Measurements from ENCODE around the gene PEPD. TPM values are rescaled to one million over a fixed set of nuclear protein-coding genes. Genes with fewer than 3 reads are reported as not detected.

Gene PEPD
- polyA plus RNA-seq, 3 donors = 61.5 to 218 (median 171) TPM

DNA sequence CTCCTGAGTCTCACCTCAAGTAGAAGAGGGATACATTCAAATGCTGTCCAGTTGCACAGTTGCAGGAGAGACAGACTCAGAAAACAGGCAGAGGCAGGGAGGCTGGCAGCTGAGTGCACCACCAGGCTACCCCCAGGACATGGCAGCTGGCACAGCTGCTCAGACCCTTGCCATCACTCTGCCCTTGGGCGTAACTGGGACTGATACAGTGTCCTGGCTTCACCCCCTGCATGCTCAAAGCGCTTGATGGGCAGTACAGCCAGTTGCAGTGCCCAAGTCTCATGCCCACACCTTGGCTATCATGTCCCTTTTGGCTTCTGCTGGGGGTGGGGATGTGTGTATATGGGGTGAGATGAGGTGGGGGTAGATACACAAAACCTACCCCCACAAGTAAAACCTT lies 5.5 kb upstream of the PEPD start:
- WGBS (ENCODE audit: insufficient coverage) = no CpG with 5 or more reads among the region's 2 CpGs

DNA sequence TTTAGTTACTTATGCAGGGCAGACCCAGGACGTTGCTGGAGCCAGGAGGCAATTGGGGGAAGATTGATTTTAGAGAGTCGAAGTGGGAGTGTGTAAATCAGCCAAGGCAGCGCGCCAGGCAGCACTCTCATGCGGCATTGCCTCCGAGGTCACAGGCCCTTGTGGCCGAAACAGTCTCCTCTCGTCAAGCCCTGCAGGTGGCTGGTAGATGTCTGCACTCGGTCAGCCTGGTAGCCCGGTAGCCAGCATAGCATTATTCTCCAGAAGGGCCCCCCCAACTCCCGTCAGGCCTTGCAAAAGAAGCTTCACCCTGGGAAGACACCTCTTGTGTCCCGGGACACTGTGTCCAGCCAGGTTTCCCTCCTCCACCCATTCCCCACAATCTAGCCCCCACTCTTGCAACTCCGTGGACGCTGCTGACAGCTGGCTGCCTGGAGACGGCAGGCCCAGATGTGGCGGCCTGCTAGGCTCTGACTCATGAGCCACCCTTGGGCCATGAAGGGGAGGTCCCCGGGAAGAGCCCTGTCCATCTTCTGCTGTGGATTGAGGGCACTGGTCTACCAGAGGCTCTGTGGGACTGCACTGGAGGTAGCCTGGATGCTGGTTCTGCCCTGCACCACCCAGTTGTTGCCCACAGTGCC lies 2.6 kb upstream of the PEPD start:
- no peak overlapping the region for H3K27ac Mint-ChIP-seq
- no peak overlapping the region for H3K4me3 Mint-ChIP-seq
- intact Hi-C loops (cut with micrococcal nuclease) = no loop called here

More for the DNA sequence above, 5.5 kb upstream of the PEPD start:
- H3K27me3 ChIP-seq (ENCODE audit: control insufficient read depth in 2 of 2, insufficient read depth in 2 of 2, low read length in 2 of 2) = peaks cover 0 to 6% of the 10 kb centered on the region in 2 donors
- H2AFZ ChIP-seq (ENCODE audit: insufficient read depth, low read depth, low read length, poor library complexity, severe bottlenecking) = no peak overlapping the region
- no peak for TF ChIP-seq CTCF (IDR thresholded peaks at IDR 0.05)
- Mint-ChIP-seq H3K4me3 (no peak overlapping the region), H3K27ac (no peak overlapping the region), H3K27me3 (ENCODE audit: low read depth in 3 of 3) (peaks cover 15 to 26% (median 18%) of the 10 kb centered on the region in 3 donors), H3K36me3 (no peaks in the 10 kb centered on the region), H3K9me3 (no peaks in the 10 kb centered on the region), H3K4me1 (peaks cover 2% of the 10 kb centered on the region)
- no peaks in the 10 kb centered on the region for H3K9me3 ChIP-seq (replicated peaks in 1 of 2; ENCODE audit: control insufficient read depth in 1 of 2, insufficient read depth in 1 of 2, low read length in 2 of 2)
- no peaks in the 10 kb centered on the region for H3K79me2 ChIP-seq (ENCODE audit: insufficient read depth, low read length)
- H3K27ac ChIP-seq (ENCODE audit: low read depth in 1 of 2, low read length in 2 of 2) = no peak overlapping the region
- H3K4me3 ChIP-seq (replicated peaks in 1 of 3; ENCODE audit: low read depth in 2 of 3, low read length in 3 of 3) = no peak overlapping the region
- no peaks in the 10 kb centered on the region for H3K36me3 ChIP-seq (replicated peaks in 1 of 2; ENCODE audit: control insufficient read depth in 1 of 2, insufficient read depth in 2 of 2, low read length in 2 of 2)
- H4K20me1 ChIP-seq (ENCODE audit: insufficient read depth, low read length) = no peaks in the 10 kb centered on the region
- no peak overlapping the region for H3K9ac ChIP-seq (ENCODE audit: insufficient read depth, low read length, poor library complexity, severe bottlenecking)
- H3K4me2 ChIP-seq (replicated peaks; ENCODE audit: extremely low read depth, low read length, poor library complexity, severe bottlenecking) = no peak overlapping the region
- DNase-seq = no peak
- intact Hi-C loops (cut with micrococcal nuclease) = no loop called here
- peaks cover 3 to 4% of the 10 kb centered on the region in 2 donors for H3K4me1 ChIP-seq (ENCODE audit: control insufficient read depth in 1 of 2, insufficient read depth in 2 of 2, low read length in 2 of 2)

More for the DNA sequence above, 2.6 kb upstream of the PEPD start:
- Histone ChIP-seq H2AFZ (ENCODE audit: insufficient read depth, low read depth, low read length, poor library complexity, severe bottlenecking) (no peak overlapping the region), H3K4me2 (replicated peaks; ENCODE audit: extremely low read depth, low read length, poor library complexity, severe bottlenecking) (no peak overlapping the region), H3K27me3 (ENCODE audit: control insufficient read depth in 2 of 2, insufficient read depth in 2 of 2, low read length in 2 of 2) (peaks cover 0 to 11% of the 10 kb centered on the region in 2 donors), H3K79me2 (ENCODE audit: insufficient read depth, low read length) (no peaks in the 10 kb centered on the region), H3K9ac (ENCODE audit: insufficient read depth, low read length, poor library complexity, severe bottlenecking) (no peak overlapping the region), H3K4me3 (replicated peaks in 1 of 3; ENCODE audit: low read depth in 2 of 3, low read length in 3 of 3) (no peak overlapping the region), H3K4me1 (ENCODE audit: control insufficient read depth in 1 of 2, insufficient read depth in 2 of 2, low read length in 2 of 2) (peaks cover 16 to 17% of the 10 kb centered on the region in 2 donors), H3K36me3 (replicated peaks in 1 of 2; ENCODE audit: control insufficient read depth in 1 of 2, insufficient read depth in 2 of 2, low read length in 2 of 2) (no peaks in the 10 kb centered on the region), H4K20me1 (ENCODE audit: insufficient read depth, low read length) (no peaks in the 10 kb centered on the region), H3K9me3 (replicated peaks in 1 of 2; ENCODE audit: control insufficient read depth in 1 of 2, insufficient read depth in 1 of 2, low read length in 2 of 2) (no peaks in the 10 kb centered on the region), H3K27ac (ENCODE audit: low read depth in 1 of 2, low read length in 2 of 2) (no peak overlapping the region)
- 93% methylated on average over 13 of the region's 17 CpGs for WGBS (ENCODE audit: insufficient coverage)
- Mint-ChIP-seq H3K4me1 (peaks cover 22% of the 10 kb centered on the region), H3K27me3 (ENCODE audit: low read depth in 3 of 3) (peaks cover 14 to 27% (median 21%) of the 10 kb centered on the region in 3 donors), H3K9me3 (peaks cover 0 to 2% (median 0%) of the 10 kb centered on the region in 7 donors), H3K36me3 (no peaks in the 10 kb centered on the region)
- DNase-seq = no peak
- TF ChIP-seq CTCF (IDR thresholded peaks at IDR 0.05) = no peak
